GM12801 (cell line): ENCODE data around the gene ALPK3.

Source experiments
- CTCF ChIP-seq: IDR thresholded peaks from one replicate; pipeline ENCODE4 v1.5.1; 2011; ENCODE audit warnings: control low read depth; ENCODE audit not compliant: insufficient read length; ENCODE audit errors: extremely low read depth

Gene ALPK3

GRCh38 chr15:84887938-84888337 lies 70.8 kb downstream of the ALPK3 start:
- TF ChIP-seq CTCF = no peak

- no peak for TF ChIP-seq CTCF
Measured at GRCh38 chr15:84888639-84889038, 71.5 kb downstream of the ALPK3 start.

- no peak for TF ChIP-seq CTCF
Measured at GRCh38 chr15:84889313-84889990, 72.3 kb downstream of the ALPK3 start.

- TF ChIP-seq CTCF = no peak
Measured at GRCh38 chr15:84889991-84890669, 73.0 kb downstream of the ALPK3 start.

GRCh38 chr15:84890670-84891162 lies 73.6 kb downstream of the ALPK3 start:
- TF ChIP-seq CTCF = no peak

- TF ChIP-seq CTCF = no peak
Measured at GRCh38 chr15:84891339-84891738, 74.2 kb downstream of the ALPK3 start.

GRCh38 chr15:84892786-84893307 lies 75.7 kb downstream of the ALPK3 start:
- no peak for TF ChIP-seq CTCF
